Mesodermal cell (in vitro differentiated cells): ENCODE measurements around the gene SLX9.

ENCODE experiments used
- H3K27ac ChIP-seq: 2 replicates; pipeline ENCODE4 v1.7.0; 2013; ENCODE audit warnings: mild to moderate bottlenecking, low read depth, low read length, moderate library complexity; ENCODE audit not compliant: severe bottlenecking
- H3K36me3 ChIP-seq: 2 replicates; pipeline ENCODE4 v1.7.1; 2013; ENCODE audit warnings: mild to moderate bottlenecking, low read length, moderate library complexity; ENCODE audit not compliant: control insufficient read depth, insufficient read depth
- H3K4me1 ChIP-seq: one replicate; pipeline ENCODE4 v1.7.1; 2013; ENCODE audit warnings: mild to moderate bottlenecking, low read length; ENCODE audit not compliant: insufficient read depth, control insufficient read depth, poor library complexity, severe bottlenecking
- H3K4me3 ChIP-seq: 2 replicates; pipeline ENCODE4 v1.7.0; 2013; ENCODE audit warnings: low read length, control low read depth, mild to moderate bottlenecking; ENCODE audit not compliant: insufficient read depth, poor library complexity, severe bottlenecking; ENCODE audit errors: extremely low read depth
- H3K9me3 ChIP-seq: 2 replicates; pipeline ENCODE4 v1.7.1; 2013; ENCODE audit warnings: mild to moderate bottlenecking, low read length, moderate library complexity; ENCODE audit not compliant: control insufficient read depth
- WGBS, 2 experiments: methylation state at CpG; one replicate each; pipeline ENCODE4 v1.1.5; 2013; ENCODE audit warnings: missing lambda C conversion rate in 2 of 2; ENCODE audit not compliant: insufficient coverage in 2 of 2; 5-methylcytosine and 5-hydroxymethylcytosine counted together

SLX9 gene

DNA sequence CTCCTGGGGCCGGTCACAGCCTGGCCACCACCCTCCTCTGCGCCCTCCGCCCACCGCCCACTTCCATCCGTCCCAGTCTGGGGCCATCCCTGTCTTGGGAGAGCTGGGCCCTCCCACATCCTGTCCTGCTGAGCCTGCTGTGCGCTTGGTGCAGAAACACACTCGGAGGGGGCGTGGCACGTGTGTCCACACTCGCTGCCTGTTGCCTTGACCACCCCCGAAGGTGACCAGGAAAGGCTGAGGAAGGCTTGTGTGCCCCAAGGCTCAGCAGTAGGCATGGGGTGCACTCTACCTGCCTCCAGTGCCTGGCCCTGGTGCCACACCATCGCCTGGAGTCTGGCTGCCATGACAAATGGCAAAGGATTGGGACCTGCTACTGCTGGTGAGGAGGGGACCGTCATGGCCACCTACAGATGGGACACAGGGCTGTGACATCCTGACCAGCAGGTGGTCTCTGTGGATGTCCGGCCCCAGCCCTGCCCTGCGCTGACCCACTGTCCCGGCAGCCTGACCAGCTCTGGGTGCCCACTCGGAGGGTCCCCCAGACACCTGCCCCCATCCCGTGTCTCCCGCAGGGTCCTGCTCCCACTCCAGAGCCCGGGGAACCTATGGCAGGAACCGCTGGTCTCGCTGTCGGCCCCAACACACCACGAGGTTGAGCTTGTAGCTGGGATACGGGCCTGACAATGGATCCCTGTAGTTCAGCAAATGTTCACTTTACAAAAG, 43.1 kb upstream of the SLX9 start:
- H3K9me3 ChIP-seq, result no peaks in the 10 kb centered on the region
- no peaks in the 10 kb centered on the region for H3K36me3 ChIP-seq
- H3K4me3 ChIP-seq, result no peak overlapping the region
- no peak overlapping the region for H3K27ac ChIP-seq
- 89 to 93% methylated on average over 21 to 25 of the region's 25 CpGs for WGBS, 2 experiments
- no peaks in the 10 kb centered on the region for H3K4me1 ChIP-seq

- H3K36me3 ChIP-seq, result no peaks in the 10 kb centered on the region
- H3K4me1 ChIP-seq, result no peaks in the 10 kb centered on the region
- 84 to 87% methylated on average over 21 of the region's 21 CpGs for WGBS, 2 experiments
- no peak overlapping the region for H3K27ac ChIP-seq
- H3K4me3 ChIP-seq, result no peak overlapping the region
- no peaks in the 10 kb centered on the region for H3K9me3 ChIP-seq
These were observed 42.4 kb upstream of the SLX9 start for GRCh38 chr21:44897326-44898010.

DNA sequence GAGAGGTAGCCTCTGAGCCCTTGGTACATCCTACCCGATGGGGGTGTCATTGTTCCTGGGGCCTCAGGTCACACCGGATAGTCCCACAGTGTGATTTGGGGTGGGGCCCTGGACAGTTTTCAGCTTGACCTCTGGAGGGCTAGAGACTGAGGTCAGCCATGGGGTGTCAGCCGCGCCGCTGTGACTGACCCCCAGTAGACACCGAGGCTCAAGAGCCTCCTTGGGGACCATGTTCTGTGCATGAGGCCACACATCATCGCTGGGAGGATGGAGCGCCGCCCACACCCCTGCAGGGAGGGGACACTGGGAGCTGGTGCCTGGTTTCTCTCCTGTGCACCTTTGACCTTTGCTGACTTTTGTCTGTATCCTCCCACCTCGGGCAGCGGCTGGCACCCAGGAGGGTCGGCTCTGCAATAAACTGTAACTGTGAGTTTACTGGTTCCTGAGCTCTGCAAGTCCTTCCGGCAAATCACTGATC, 41.8 kb upstream of the SLX9 start:
- 86 to 90% methylated on average over 12 to 13 of the region's 13 CpGs for WGBS, 2 experiments
- Histone ChIP-seq H3K27ac (no peak overlapping the region), H3K9me3 (no peaks in the 10 kb centered on the region), H3K36me3 (no peaks in the 10 kb centered on the region), H3K4me3 (no peak overlapping the region), H3K4me1 (no peaks in the 10 kb centered on the region)

GRCh38 chr21:44898851-44899767, 40.7 kb upstream of the SLX9 start:
- H3K36me3 ChIP-seq, result no peaks in the 10 kb centered on the region
- H3K9me3 ChIP-seq, result no peaks in the 10 kb centered on the region
- no peak overlapping the region for H3K4me3 ChIP-seq
- no peaks in the 10 kb centered on the region for H3K4me1 ChIP-seq
- WGBS, 2 experiments, result 91 to 92% methylated on average over 40 to 48 of the region's 49 CpGs
- H3K27ac ChIP-seq, result no peak overlapping the region

GRCh38 chr21:44899768-44900558, 39.9 kb upstream of the SLX9 start:
- H3K36me3 ChIP-seq, result no peaks in the 10 kb centered on the region
- WGBS, 2 experiments, result 92 to 93% methylated on average over 30 to 33 of the region's 37 CpGs

DNA sequence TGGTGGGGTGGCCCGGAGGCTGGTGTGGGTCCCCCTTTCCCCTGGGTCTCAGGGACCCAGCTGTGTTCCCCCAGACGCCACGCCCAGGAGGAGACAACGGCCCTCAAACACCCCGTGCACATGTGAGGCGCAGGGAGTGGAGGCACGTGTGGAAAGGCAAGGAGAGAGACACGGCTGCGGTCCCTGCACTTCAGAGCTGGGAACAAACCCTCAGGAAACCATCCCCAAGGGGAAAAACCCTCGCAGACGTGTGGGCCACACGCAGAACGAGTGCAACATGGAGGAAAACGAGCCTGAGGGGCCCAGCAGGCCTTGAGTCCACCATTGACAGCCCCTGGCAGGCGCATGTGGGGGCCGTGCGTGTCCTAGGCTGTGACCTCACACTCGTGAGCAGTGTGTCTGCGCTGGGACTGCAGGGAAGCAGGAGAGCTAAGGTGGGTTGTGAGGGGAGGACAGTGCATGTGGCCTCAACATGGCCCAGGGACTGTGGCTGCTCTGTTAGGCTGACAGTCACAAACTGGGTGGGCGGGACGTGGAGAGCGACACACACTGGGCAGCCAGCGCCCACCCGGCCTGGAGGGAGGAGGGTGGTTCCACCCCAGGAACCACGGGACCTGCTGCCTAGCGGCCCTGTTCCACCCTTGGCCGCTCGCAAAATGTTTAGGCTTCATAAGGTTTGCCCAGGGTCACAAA, 39.1 kb upstream of the SLX9 start:
- Histone ChIP-seq H3K4me3 (no peak overlapping the region), H3K4me1 (no peaks in the 10 kb centered on the region), H3K27ac (no peak overlapping the region), H3K9me3 (no peaks in the 10 kb centered on the region), H3K36me3 (no peaks in the 10 kb centered on the region)
- 91 to 92% methylated on average over 21 to 27 of the region's 28 CpGs for WGBS, 2 experiments

More at GRCh38 chr21:44899768-44900558, 39.9 kb upstream of the SLX9 start:
- no peak overlapping the region for H3K27ac ChIP-seq
- H3K9me3 ChIP-seq, result no peaks in the 10 kb centered on the region
- no peak overlapping the region for H3K4me3 ChIP-seq
- H3K4me1 ChIP-seq, result no peaks in the 10 kb centered on the region

GRCh38 chr21:44901391-44902074, 38.3 kb upstream of the SLX9 start:
- 92 to 93% methylated on average over 22 to 23 of the region's 27 CpGs for WGBS, 2 experiments
- no peak overlapping the region for H3K4me3 ChIP-seq
- H3K36me3 ChIP-seq, result no peaks in the 10 kb centered on the region
- H3K9me3 ChIP-seq, result no peaks in the 10 kb centered on the region
- no peak overlapping the region for H3K27ac ChIP-seq
- H3K4me1 ChIP-seq, result peaks cover under 1% of the 10 kb centered on the region

- WGBS, 2 experiments, result 91 to 96% methylated on average over 21 to 27 of the region's 30 CpGs
- peaks cover 9% of the 10 kb centered on the region for H3K4me1 ChIP-seq
- no peaks in the 10 kb centered on the region for H3K9me3 ChIP-seq
- no peak overlapping the region for H3K27ac ChIP-seq
- no peak overlapping the region for H3K4me3 ChIP-seq
- H3K36me3 ChIP-seq, result no peaks in the 10 kb centered on the region
These were observed 37.4 kb upstream of the SLX9 start for GRCh38 chr21:44902268-44903049.
